HEK293 (cell line): ENCODE results near the gene SWAP70.

Source experiments
- CTCF ChIA-PET: fragments of 350-600 bp; formaldehyde crosslinking; extraction: SDS; loops from one replicate; lab custom pipeline; 2021; ENCODE audit warnings: antibody characterized with exemption; lab: Yijun Ruan, JAX
- POLR2A ChIA-PET: fragments of 300-600 bp; formaldehyde crosslinking; extraction: SDS; loops from one replicate; lab custom pipeline; 2020; ENCODE audit warnings: antibody characterized with exemption, inconsistent platforms; lab: Yijun Ruan, JAX
- H3K27ac ChIP-seq: fragments of 200-500 bp; sonication (Bioruptor generic); 2 replicates; pipeline ENCODE4 v1.5.1; 2014; ENCODE audit warnings: low read depth, low read length, control low read depth, inconsistent platforms; ENCODE audit errors: extremely low read depth
- H3K36me3 ChIP-seq, 2 experiments: fragments of 200-500 bp in 1 of 2; sonication (Bioruptor generic) in 1 of 2; 1 replicate in 1 of 2; 2 replicates in 1 of 2; pipeline ENCODE4 v1.5.1; 2014 to 2017; ENCODE audit warnings: inconsistent platforms in 2 of 2, low read length in 2 of 2; ENCODE audit not compliant: control insufficient read depth in 2 of 2, insufficient read depth in 1 of 2
- H3K4me1 ChIP-seq: fragments of 200-500 bp; sonication (Bioruptor generic); 2 replicates; pipeline ENCODE4 v1.5.1; 2014; ENCODE audit warnings: mild to moderate bottlenecking, low read length, inconsistent platforms; ENCODE audit not compliant: control insufficient read depth, insufficient read depth
- H3K4me3 ChIP-seq: 2 replicates; pipeline ENCODE4 v1.5.1; 2011; ENCODE audit warnings: low read depth, mild to moderate bottlenecking, control low read depth, low read length, moderate library complexity
- H3K9me3 ChIP-seq: fragments of 200-500 bp; sonication (Bioruptor generic); 2 replicates; pipeline ENCODE4 v1.5.1; 2014; ENCODE audit warnings: low read depth, low read length, inconsistent platforms; ENCODE audit not compliant: control insufficient read depth, insufficient read depth
- ATF2 ChIP-seq: fragments of 450-650 bp; formaldehyde crosslinking; IDR thresholded peaks from 2 replicates; pipeline ENCODE4 v1.5.1; 2016; ENCODE audit warnings: missing biosample characterization, missing genetic modification characterization, low read depth
- BCL6B ChIP-seq: fragments of 450-650 bp; formaldehyde crosslinking; IDR thresholded peaks from 2 replicates; pipeline ENCODE4 v1.5.1; 2017; ENCODE audit warnings: missing biosample characterization, missing genetic modification characterization
- GLIS1 ChIP-seq: fragments of 450-650 bp; formaldehyde crosslinking; IDR thresholded peaks from 2 replicates; pipeline ENCODE4 v1.5.1; 2016; ENCODE audit warnings: missing biosample characterization, missing genetic modification characterization
- HOXA7 ChIP-seq: sonication (generic); formaldehyde crosslinking; IDR thresholded peaks from 2 replicates; pipeline ENCODE4 v1.8.1; 2022; ENCODE audit warnings: missing genetic modification reagents, borderline replicate concordance
- HOXC10 ChIP-seq: sonication (generic); formaldehyde crosslinking; IDR thresholded peaks from 2 replicates; pipeline ENCODE4 v1.8.1; 2023; ENCODE audit warnings: mild to moderate bottlenecking, missing genetic modification reagents
- KLF16 ChIP-seq: fragments of 450-650 bp; formaldehyde crosslinking; IDR thresholded peaks from 2 replicates; pipeline ENCODE4 v1.5.1; 2017; ENCODE audit warnings: missing biosample characterization, missing genetic modification characterization
- KLF7 ChIP-seq: fragments of 450-650 bp; formaldehyde crosslinking; IDR thresholded peaks from 2 replicates; pipeline ENCODE4 v1.5.1; 2016; ENCODE audit warnings: missing biosample characterization, missing genetic modification characterization, borderline replicate concordance
- OVOL3 ChIP-seq: fragments of 450-650 bp; formaldehyde crosslinking; IDR thresholded peaks from 2 replicates; pipeline ENCODE4 v1.5.1; 2016; ENCODE audit warnings: missing biosample characterization, missing genetic modification characterization
- PRDM10 ChIP-seq: fragments of 450-650 bp; formaldehyde crosslinking; IDR thresholded peaks from 2 replicates; pipeline ENCODE4 v1.5.1; 2016; ENCODE audit warnings: missing biosample characterization, missing genetic modification characterization
- SCRT1 ChIP-seq: fragments of 450-650 bp; formaldehyde crosslinking; IDR thresholded peaks from 2 replicates; pipeline ENCODE4 v1.5.1; 2016; ENCODE audit warnings: missing biosample characterization, missing genetic modification characterization, borderline replicate concordance
- SP2 ChIP-seq: fragments of 450-650 bp; formaldehyde crosslinking; IDR thresholded peaks from 2 replicates; pipeline ENCODE4 v1.5.1; 2016; ENCODE audit warnings: missing biosample characterization, missing genetic modification characterization
- SP3 ChIP-seq: fragments of 450-650 bp; formaldehyde crosslinking; IDR thresholded peaks from 2 replicates; pipeline ENCODE4 v1.5.1; 2016; ENCODE audit warnings: missing biosample characterization, missing genetic modification characterization
- SP7 ChIP-seq: fragments of 450-650 bp; formaldehyde crosslinking; IDR thresholded peaks from 2 replicates; pipeline ENCODE4 v1.5.1; 2016; ENCODE audit warnings: missing biosample characterization, missing genetic modification characterization
- ZBTB26 ChIP-seq: fragments of 450-650 bp; formaldehyde crosslinking; optimal IDR thresholded peaks from 2 replicates; pipeline ENCODE3; 2016; ENCODE audit warnings: missing biosample characterization, mild to moderate bottlenecking, missing genetic modification characterization
- ZFP41 ChIP-seq: fragments of 450-650 bp; formaldehyde crosslinking; IDR thresholded peaks from 2 replicates; pipeline ENCODE4 v1.5.1; 2016; ENCODE audit warnings: missing biosample characterization, missing genetic modification characterization, borderline replicate concordance
- ZNF18 ChIP-seq: fragments of 450-650 bp; formaldehyde crosslinking; IDR thresholded peaks from 2 replicates; pipeline ENCODE4 v1.5.1; 2016; ENCODE audit warnings: missing biosample characterization, missing genetic modification characterization
- ZNF2 ChIP-seq: fragments of 450-650 bp; formaldehyde crosslinking; IDR thresholded peaks from 2 replicates; pipeline ENCODE4 v1.5.1; 2016; ENCODE audit warnings: missing biosample characterization, missing genetic modification characterization
- ZNF302 ChIP-seq: fragments of 450-650 bp; formaldehyde crosslinking; IDR thresholded peaks from 2 replicates; pipeline ENCODE4 v1.5.1; 2016; ENCODE audit warnings: missing biosample characterization, missing genetic modification characterization, low read depth
- ZNF354C ChIP-seq: fragments of 450-650 bp; formaldehyde crosslinking; IDR thresholded peaks from 2 replicates; pipeline ENCODE4 v1.5.1; 2016; ENCODE audit warnings: missing biosample characterization, missing genetic modification characterization, low read depth, borderline replicate concordance
- ZNF391 ChIP-seq: fragments of 450-650 bp; formaldehyde crosslinking; IDR thresholded peaks from 2 replicates; pipeline ENCODE4 v1.5.1; 2016; ENCODE audit warnings: low read depth, missing biosample characterization, missing genetic modification characterization, borderline replicate concordance
- ZNF48 ChIP-seq: fragments of 450-650 bp; formaldehyde crosslinking; IDR thresholded peaks from 2 replicates; pipeline ENCODE4 v1.5.1; 2016; ENCODE audit warnings: missing biosample characterization, missing genetic modification characterization
- ZNF549 ChIP-seq: fragments of 450-650 bp; IDR thresholded peaks from 2 replicates; pipeline ENCODE4 v1.5.1; 2018; ENCODE audit warnings: missing biosample characterization, missing genetic modification characterization, mild to moderate bottlenecking, inconsistent platforms, moderate library complexity
- ZNF621 ChIP-seq: fragments of 450-650 bp; formaldehyde crosslinking; IDR thresholded peaks from 2 replicates; pipeline ENCODE4 v1.5.1; 2017; ENCODE audit warnings: missing biosample characterization, missing genetic modification characterization
- ZNF624 ChIP-seq: fragments of 450-650 bp; formaldehyde crosslinking; IDR thresholded peaks from 2 replicates; pipeline ENCODE4 v1.5.1; 2017; ENCODE audit warnings: missing biosample characterization, missing genetic modification characterization
- ZNF791 ChIP-seq: fragments of 450-650 bp; formaldehyde crosslinking; IDR thresholded peaks from 2 replicates; pipeline ENCODE4 v1.5.1; 2016; ENCODE audit warnings: missing biosample characterization, missing genetic modification characterization

The SWAP70 gene

GRCh38 chr11:9657531-9657930 is 6.3 kb upstream of the SWAP70 start:
- no peak overlapping the region for H3K4me3 ChIP-seq
- ChIA-PET CTCF (no interaction called here), POLR2A (no interaction called here)
- H3K27ac ChIP-seq, result no peak overlapping the region
- H3K4me1 ChIP-seq, result no peaks in the 10 kb centered on the region
- H3K36me3 ChIP-seq, result no peaks in the 10 kb centered on the region
- no peak for TF ChIP-seq ZBTB26 (tag by site-specific recombination)
- TF ChIP-seq ZNF302 (tag by site-specific recombination), result no peak
- TF ChIP-seq ZNF791 (tag by site-specific recombination), result no peak
- TF ChIP-seq SP2 (tag by site-specific recombination), result no peak
- no peak for TF ChIP-seq ZNF18 (tag by site-specific recombination)
- TF ChIP-seq PRDM10 (tag by site-specific recombination), result no peak
- TF ChIP-seq HOXA7, result no peak
- no peak for TF ChIP-seq SP7 (tag by site-specific recombination)
- TF ChIP-seq ZNF549 (tag by site-specific recombination), result no peak
- no peak for TF ChIP-seq BCL6B (tag by site-specific recombination)
- no peak for TF ChIP-seq ZNF391 (tag by site-specific recombination)
- no peak for TF ChIP-seq SCRT1 (tag by site-specific recombination)
- TF ChIP-seq KLF16 (tag by site-specific recombination), result no peak
- no peak for TF ChIP-seq ZNF624
- TF ChIP-seq ZFP41, result no peak
- TF ChIP-seq SP3 (tag by site-specific recombination), result no peak
- TF ChIP-seq HOXC10 (CRISPR knock-in tag), result no peak
- no peak for TF ChIP-seq GLIS1 (tag by site-specific recombination)
- TF ChIP-seq ZNF354C (tag by site-specific recombination), result no peak
- no peaks in the 10 kb centered on the region for H3K9me3 ChIP-seq

- no peak overlapping the region for H3K27ac ChIP-seq
- H3K9me3 ChIP-seq, result no peaks in the 10 kb centered on the region
- no peaks in the 10 kb centered on the region for H3K4me1 ChIP-seq
- POLR2A ChIA-PET, result no interaction called here
- CTCF ChIA-PET, result no interaction called here
- H3K36me3 ChIP-seq, result no peaks in the 10 kb centered on the region
- H3K4me3 ChIP-seq, result no peak overlapping the region
- no peak for TF ChIP-seq OVOL3 (tag by site-specific recombination)
- TF ChIP-seq ZNF48, result no peak
- TF ChIP-seq ATF2 (tag by site-specific recombination), result no peak
- TF ChIP-seq ZNF354C (tag by site-specific recombination), result no peak
- TF ChIP-seq ZNF621 (tag by site-specific recombination), result no peak
- TF ChIP-seq KLF7 (tag by site-specific recombination), result no peak
- no peak for TF ChIP-seq ZNF2 (tag by site-specific recombination)
These were observed 3.0 kb upstream of the SWAP70 start for GRCh38 chr11:9660886-9661285.
